NB4 (cell line): ENCODE results near the gene VAV3.

Experiments used
- CTCF ChIP-seq: IDR thresholded peaks from one replicate; pipeline ENCODE4 v1.5.1; 2012; ENCODE audit warnings: low read depth, low read length
- MAX ChIP-seq: IDR thresholded peaks from 2 replicates; pipeline ENCODE4 v1.6.1; 2011; ENCODE audit warnings: low read depth, low read length
- POLR2A ChIP-seq: IDR thresholded peaks from 2 replicates; pipeline ENCODE4 v1.6.1; 2011; ENCODE audit warnings: mild to moderate bottlenecking; ENCODE audit not compliant: insufficient read length; ENCODE audit errors: extremely low read depth

GRCh38 chr1:107653005-107653404, 312.0 kb downstream of the VAV3 start:
- TF ChIP-seq POLR2A (no peak), CTCF (no peak), MAX (no peak)
